ENCODE results near the gene PTHLH. TPM values are rescaled to one million over a fixed set of nuclear protein-coding genes. Genes with fewer than 3 reads are reported as not detected.

The PTHLH gene
- total RNA-seq, 4 donors from 2014 or later: 1.6 to 3.0 (median 2.1) TPM; not detected in 1

GRCh38 chr12:28014196-28014595 lies 41.7 kb upstream of the PTHLH start:
- no peak for DNase-seq
- Histone ChIP-seq H3K9me3 (no peaks in the 10 kb centered on the region), H3K4me3 (replicated peaks in 1 of 3) (no peak overlapping the region), H3K4me1 (no peaks in the 10 kb centered on the region), H3K27ac (no peak overlapping the region), H3K36me3 (no peaks in the 10 kb centered on the region), H3K27me3 (no peaks in the 10 kb centered on the region)
- 92 to 97% methylated on average over 1 of the region's 1 CpG for WGBS, 2 donors
- TF ChIP-seq, protein P1, sequence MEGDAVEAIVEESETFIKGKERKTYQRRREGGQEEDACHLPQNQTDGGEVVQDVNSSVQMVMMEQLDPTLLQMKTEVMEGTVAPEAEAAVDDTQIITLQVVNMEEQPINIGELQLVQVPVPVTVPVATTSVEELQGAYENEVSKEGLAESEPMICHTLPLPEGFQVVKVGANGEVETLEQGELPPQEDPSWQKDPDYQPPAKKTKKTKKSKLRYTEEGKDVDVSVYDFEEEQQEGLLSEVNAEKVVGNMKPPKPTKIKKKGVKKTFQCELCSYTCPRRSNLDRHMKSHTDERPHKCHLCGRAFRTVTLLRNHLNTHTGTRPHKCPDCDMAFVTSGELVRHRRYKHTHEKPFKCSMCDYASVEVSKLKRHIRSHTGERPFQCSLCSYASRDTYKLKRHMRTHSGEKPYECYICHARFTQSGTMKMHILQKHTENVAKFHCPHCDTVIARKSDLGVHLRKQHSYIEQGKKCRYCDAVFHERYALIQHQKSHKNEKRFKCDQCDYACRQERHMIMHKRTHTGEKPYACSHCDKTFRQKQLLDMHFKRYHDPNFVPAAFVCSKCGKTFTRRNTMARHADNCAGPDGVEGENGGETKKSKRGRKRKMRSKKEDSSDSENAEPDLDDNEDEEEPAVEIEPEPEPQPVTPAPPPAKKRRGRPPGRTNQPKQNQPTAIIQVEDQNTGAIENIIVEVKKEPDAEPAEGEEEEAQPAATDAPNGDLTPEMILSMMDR (IDR thresholded peaks at IDR 0.05): no peak
- TF ChIP-seq POLR2A (IDR thresholded peaks at IDR 0.05): no peak
- intact Hi-C loops (cut with DNase I): no loop called here

GRCh38 chr12:28012333-28012918 lies 39.9 kb upstream of the PTHLH start:
- Histone ChIP-seq H3K27me3 (no peaks in the 10 kb centered on the region), H3K36me3 (no peaks in the 10 kb centered on the region), H3K27ac (no peak overlapping the region), H3K4me1 (no peaks in the 10 kb centered on the region), H3K9me3 (no peaks in the 10 kb centered on the region), H3K4me3 (replicated peaks in 1 of 3) (no peak overlapping the region)
- TF ChIP-seq, protein P1 (IDR thresholded peaks at IDR 0.05): no peak
- TF ChIP-seq POLR2A (IDR thresholded peaks at IDR 0.05): no peak
- intact Hi-C loops (cut with DNase I): no loop called here
- WGBS, 2 donors: 79 to 87% methylated on average over 5 of the region's 5 CpGs
- DNase-seq: no peak

DNA sequence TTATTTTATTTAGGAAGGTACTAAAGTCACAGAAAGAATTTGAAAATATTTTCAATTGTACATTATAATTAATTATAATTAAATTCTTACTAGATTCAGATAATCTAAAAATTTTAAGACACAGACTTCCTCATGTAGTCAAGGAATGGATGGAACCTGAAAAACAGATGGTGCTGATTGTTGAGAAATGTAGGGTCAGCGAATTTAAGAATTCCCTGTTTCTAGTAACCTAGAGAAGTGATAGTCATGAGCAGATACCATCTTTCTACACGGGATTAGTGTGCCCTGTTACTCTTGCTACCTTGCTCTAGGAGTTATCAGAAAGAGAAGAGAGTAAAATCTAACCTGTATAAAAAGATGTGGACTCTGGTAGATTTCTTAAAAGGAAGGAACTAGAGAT lies 37.5 kb upstream of the PTHLH start:
- H3K4me3 ChIP-seq (replicated peaks in 1 of 3): no peak overlapping the region
- no peaks in the 10 kb centered on the region for H3K36me3 ChIP-seq
- TF ChIP-seq, protein P1 (IDR thresholded peaks at IDR 0.05): no peak
- TF ChIP-seq POLR2A (IDR thresholded peaks at IDR 0.05): no peak
- no peaks in the 10 kb centered on the region for H3K9me3 ChIP-seq
- H3K27me3 ChIP-seq: no peaks in the 10 kb centered on the region
- DNase-seq: no peak
- no peaks in the 10 kb centered on the region for H3K4me1 ChIP-seq
- WGBS, 2 donors: 69 to 78% methylated on average over 2 of the region's 2 CpGs
- intact Hi-C loops (cut with DNase I): no loop called here
- no peak overlapping the region for H3K27ac ChIP-seq

DNA sequence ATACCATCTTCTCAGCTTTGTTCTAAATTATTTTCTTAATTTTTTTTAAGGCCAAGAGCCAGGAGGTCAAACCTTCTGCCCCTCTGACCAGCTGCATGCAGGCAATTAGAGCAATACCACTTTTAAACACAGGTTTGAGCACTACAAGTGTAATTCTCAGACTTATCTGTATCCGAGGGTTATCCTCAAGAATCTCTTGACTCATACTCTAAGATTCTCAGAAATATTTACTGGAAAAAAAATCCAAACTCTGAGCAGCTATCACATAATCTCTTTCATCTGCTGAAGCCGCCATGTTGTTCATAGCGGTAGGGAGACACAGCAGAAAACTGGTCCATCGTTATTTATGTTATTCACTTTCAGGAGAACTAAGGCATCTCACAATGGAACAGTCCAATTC lies 27.4 kb upstream of the PTHLH start:
- Histone ChIP-seq H3K27ac (no peak overlapping the region), H3K4me1 (no peaks in the 10 kb centered on the region), H3K27me3 (no peaks in the 10 kb centered on the region), H3K4me3 (replicated peaks in 1 of 3) (no peak overlapping the region), H3K36me3 (no peaks in the 10 kb centered on the region), H3K9me3 (no peaks in the 10 kb centered on the region)
- intact Hi-C loops (cut with DNase I): no loop called here
- no peak for DNase-seq
- WGBS, 2 donors: 88 to 90% methylated on average over 4 of the region's 4 CpGs
- TF ChIP-seq, protein P1 (IDR thresholded peaks at IDR 0.05): no peak
- no peak for TF ChIP-seq POLR2A (IDR thresholded peaks at IDR 0.05)

- H3K4me3 ChIP-seq (replicated peaks in 1 of 3): no peak overlapping the region
- TF ChIP-seq, protein P1 (IDR thresholded peaks at IDR 0.05): no peak
- no peak for TF ChIP-seq POLR2A (IDR thresholded peaks at IDR 0.05)
- H3K4me1 ChIP-seq: no peaks in the 10 kb centered on the region
- no peaks in the 10 kb centered on the region for H3K27me3 ChIP-seq
- H3K36me3 ChIP-seq: no peaks in the 10 kb centered on the region
- no peak for DNase-seq
- 78 to 93% methylated on average over 2 of the region's 2 CpGs for WGBS, 2 donors
- no peak overlapping the region for H3K27ac ChIP-seq
- no peaks in the 10 kb centered on the region for H3K9me3 ChIP-seq
- intact Hi-C loops (cut with DNase I): no loop called here
Observed at GRCh38 chr12:27999521-27999920, 27.0 kb upstream of the PTHLH start.

Measured in thyroid gland (tissue), 4 donors.